ENCODE data around the gene SEMA7A.

SEMA7A gene

DNA sequence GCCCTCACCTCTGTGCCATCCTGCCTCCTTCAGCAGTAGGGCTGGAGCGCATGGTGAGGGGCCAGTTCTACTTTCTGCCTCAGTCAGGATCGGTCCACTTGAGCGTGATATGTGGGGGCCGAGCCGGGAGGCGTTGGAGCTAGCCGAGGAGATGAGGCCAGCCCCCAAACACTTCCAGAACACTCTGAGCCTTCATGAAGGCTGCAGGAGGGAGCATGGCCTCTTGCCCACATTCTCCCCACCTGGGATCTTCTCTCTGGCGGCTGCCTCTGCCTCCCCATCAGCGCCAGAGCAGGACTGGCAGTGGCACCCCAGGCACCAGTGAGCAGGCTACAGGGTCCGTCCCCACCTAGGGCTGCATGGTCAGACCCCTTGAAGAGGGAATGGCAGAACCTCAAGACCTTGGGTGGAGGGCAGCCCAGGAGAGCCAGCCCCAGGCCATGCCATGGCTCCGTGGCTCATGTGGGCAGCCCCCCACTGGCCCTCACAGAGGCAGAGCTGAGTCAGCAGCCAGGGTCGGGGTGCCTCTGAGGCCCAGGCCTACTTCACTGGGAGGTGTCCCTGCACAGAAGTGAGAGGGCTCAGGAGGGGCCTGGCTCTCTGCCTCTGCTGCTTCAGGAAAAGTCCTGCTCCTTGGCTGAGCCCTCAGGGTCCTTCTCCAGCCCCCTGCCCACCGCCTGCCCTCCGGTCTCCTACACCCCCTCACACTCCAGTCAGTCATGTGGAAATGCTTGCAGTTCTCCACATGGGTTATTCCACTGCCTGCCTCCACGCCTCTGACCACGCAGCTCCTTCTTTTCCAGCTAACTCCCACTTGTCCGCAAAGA lies 38.2 kb downstream of the SEMA7A start:
- Histone ChIP-seq H4K91ac (ENCODE audit: low read length) (no peak overlapping the region), H3K36me3 (ENCODE audit: control insufficient read depth in 1 of 2, insufficient read depth in 2 of 2, low read depth in 1 of 2, low read length in 2 of 2) (no peaks in the 10 kb centered on the region), H3K4me1 (ENCODE audit: control insufficient read depth, insufficient read depth, low read depth, low read length) (peaks cover 46% of the 10 kb centered on the region), H3K27ac (ENCODE audit: low read length, poor library complexity, severe bottlenecking) (no peak overlapping the region), H3K9me3 (ENCODE audit: control insufficient read depth, low read length) (no peaks in the 10 kb centered on the region), H3K4me2 (ENCODE audit: low read length, poor library complexity, severe bottlenecking) (no peak overlapping the region), H2BK12ac (ENCODE audit: low read length in 2 of 2) (no peak overlapping the region), H3K14ac (ENCODE audit: low read length in 2 of 2) (no peak overlapping the region), H2AFZ (ENCODE audit: low read depth, low read length) (no peak overlapping the region), H3K23ac (ENCODE audit: low read length in 2 of 2) (no peak overlapping the region), H2BK120ac (ENCODE audit: low read depth, low read length) (no peak overlapping the region), H3K79me1 (replicated peaks; ENCODE audit: low read length, poor library complexity, severe bottlenecking) (peaks cover 8% of the 10 kb centered on the region), H2BK15ac (ENCODE audit: low read depth, poor library complexity, severe bottlenecking) (peak overlapping the region; percentile 3), H3K9ac (ENCODE audit: low read length) (no peak overlapping the region), H3K18ac (ENCODE audit: low read depth in 1 of 2, low read length in 2 of 2) (no peak overlapping the region), H3K4ac (ENCODE audit: low read depth in 1 of 2, low read length in 2 of 2) (no peak overlapping the region), H3K4me3 (ENCODE audit: insufficient read depth in 1 of 2, low read depth in 1 of 2, low read length in 2 of 2) (no peak overlapping the region), H2BK5ac (ENCODE audit: low read depth, low read length, poor library complexity, severe bottlenecking) (no peak overlapping the region), H3K27me3 (ENCODE audit: control insufficient read depth in 1 of 2, insufficient read depth in 1 of 2, low read length in 2 of 2) (no peaks in the 10 kb centered on the region), H2AK5ac (ENCODE audit: low read length, severe bottlenecking) (peak overlapping the region; percentile 50), H4K8ac (ENCODE audit: low read length) (no peak overlapping the region)
- DNase-seq, result no peak
- 92% methylated on average over 17 of the region's 17 CpGs for WGBS

GRCh38 chr15:74394090-74394846 lies 39.5 kb downstream of the SEMA7A start:
- Histone ChIP-seq H3K4me1 (ENCODE audit: control insufficient read depth, insufficient read depth, low read depth, low read length) (peaks cover 41% of the 10 kb centered on the region), H3K27me3 (ENCODE audit: control insufficient read depth in 1 of 2, insufficient read depth in 1 of 2, low read length in 2 of 2) (no peaks in the 10 kb centered on the region), H2AK5ac (ENCODE audit: low read length, severe bottlenecking) (peak overlapping the region; percentile 29), H3K18ac (ENCODE audit: low read depth in 1 of 2, low read length in 2 of 2) (no peak overlapping the region), H2BK15ac (ENCODE audit: low read depth, poor library complexity, severe bottlenecking) (no peak overlapping the region), H3K36me3 (ENCODE audit: control insufficient read depth in 1 of 2, insufficient read depth in 2 of 2, low read depth in 1 of 2, low read length in 2 of 2) (no peaks in the 10 kb centered on the region), H2BK12ac (ENCODE audit: low read length in 2 of 2) (no peak overlapping the region), H3K9ac (ENCODE audit: low read length) (no peak overlapping the region), H3K27ac (ENCODE audit: low read length, poor library complexity, severe bottlenecking) (no peak overlapping the region), H3K4me3 (ENCODE audit: insufficient read depth in 1 of 2, low read depth in 1 of 2, low read length in 2 of 2) (no peak overlapping the region), H4K8ac (ENCODE audit: low read length) (no peak overlapping the region), H4K91ac (ENCODE audit: low read length) (no peak overlapping the region), H3K79me1 (replicated peaks; ENCODE audit: low read length, poor library complexity, severe bottlenecking) (peaks cover 2% of the 10 kb centered on the region), H2BK5ac (ENCODE audit: low read depth, low read length, poor library complexity, severe bottlenecking) (no peak overlapping the region), H2AFZ (ENCODE audit: low read depth, low read length) (no peak overlapping the region), H3K23ac (ENCODE audit: low read length in 2 of 2) (no peak overlapping the region), H3K4ac (ENCODE audit: low read depth in 1 of 2, low read length in 2 of 2) (no peak overlapping the region), H3K9me3 (ENCODE audit: control insufficient read depth, low read length) (no peaks in the 10 kb centered on the region), H3K14ac (ENCODE audit: low read length in 2 of 2) (no peak overlapping the region), H2BK120ac (ENCODE audit: low read depth, low read length) (no peak overlapping the region), H3K4me2 (ENCODE audit: low read length, poor library complexity, severe bottlenecking) (no peak overlapping the region)
- 83% methylated on average over 11 of the region's 11 CpGs for WGBS
- DNase-seq, result no peak

GRCh38 chr15:74393423-74393822 lies 40.3 kb downstream of the SEMA7A start:
- Histone ChIP-seq H3K36me3 (ENCODE audit: control insufficient read depth in 1 of 2, insufficient read depth in 2 of 2, low read depth in 1 of 2, low read length in 2 of 2) (no peaks in the 10 kb centered on the region), H2BK15ac (ENCODE audit: low read depth, poor library complexity, severe bottlenecking) (no peak overlapping the region), H2BK12ac (ENCODE audit: low read length in 2 of 2) (no peak overlapping the region), H3K14ac (ENCODE audit: low read length in 2 of 2) (no peak overlapping the region), H4K91ac (ENCODE audit: low read length) (no peak overlapping the region), H2AK5ac (ENCODE audit: low read length, severe bottlenecking) (no peak overlapping the region), H3K23ac (ENCODE audit: low read length in 2 of 2) (no peak overlapping the region), H3K79me1 (replicated peaks; ENCODE audit: low read length, poor library complexity, severe bottlenecking) (peaks cover 2% of the 10 kb centered on the region), H4K8ac (ENCODE audit: low read length) (no peak overlapping the region), H3K4me1 (ENCODE audit: control insufficient read depth, insufficient read depth, low read depth, low read length) (peaks cover 48% of the 10 kb centered on the region), H2BK120ac (ENCODE audit: low read depth, low read length) (no peak overlapping the region), H3K4me3 (ENCODE audit: insufficient read depth in 1 of 2, low read depth in 1 of 2, low read length in 2 of 2) (no peak overlapping the region), H3K9me3 (ENCODE audit: control insufficient read depth, low read length) (no peaks in the 10 kb centered on the region), H3K27me3 (ENCODE audit: control insufficient read depth in 1 of 2, insufficient read depth in 1 of 2, low read length in 2 of 2) (no peaks in the 10 kb centered on the region), H3K9ac (ENCODE audit: low read length) (no peak overlapping the region), H3K18ac (ENCODE audit: low read depth in 1 of 2, low read length in 2 of 2) (no peak overlapping the region), H3K4ac (ENCODE audit: low read depth in 1 of 2, low read length in 2 of 2) (no peak overlapping the region), H2AFZ (ENCODE audit: low read depth, low read length) (no peak overlapping the region), H3K27ac (ENCODE audit: low read length, poor library complexity, severe bottlenecking) (no peak overlapping the region), H3K4me2 (ENCODE audit: low read length, poor library complexity, severe bottlenecking) (no peak overlapping the region), H2BK5ac (ENCODE audit: low read depth, low read length, poor library complexity, severe bottlenecking) (no peak overlapping the region)
- 95% methylated on average over 13 of the region's 13 CpGs for WGBS
- DNase-seq, result no peak

DNA sequence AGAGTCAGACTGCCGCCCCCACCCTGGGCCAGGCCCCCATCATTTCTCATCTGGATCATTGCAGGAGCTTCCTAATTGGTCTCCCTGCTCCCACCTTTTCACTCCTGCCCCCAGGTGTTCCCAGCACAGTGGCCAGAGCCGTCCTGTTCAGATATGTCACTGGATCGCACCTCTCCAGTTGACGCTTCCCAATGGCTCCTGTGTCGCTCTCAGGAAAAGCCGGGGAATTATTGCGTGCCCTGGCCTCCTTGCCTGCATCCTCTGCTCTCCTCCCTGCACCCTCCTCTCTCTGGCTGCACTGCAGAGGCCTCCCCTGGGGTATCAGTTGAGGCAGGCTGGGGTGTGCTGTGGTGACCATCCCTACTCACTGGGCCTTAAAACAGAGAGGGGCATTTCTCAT lies 40.9 kb downstream of the SEMA7A start:
- Histone ChIP-seq H3K14ac (ENCODE audit: low read length in 2 of 2) (no peak overlapping the region), H4K8ac (ENCODE audit: low read length) (no peak overlapping the region), H2BK12ac (ENCODE audit: low read length in 2 of 2) (no peak overlapping the region), H4K91ac (ENCODE audit: low read length) (no peak overlapping the region), H2BK120ac (ENCODE audit: low read depth, low read length) (no peak overlapping the region), H2AFZ (ENCODE audit: low read depth, low read length) (no peak overlapping the region), H3K27ac (ENCODE audit: low read length, poor library complexity, severe bottlenecking) (no peak overlapping the region), H3K9ac (ENCODE audit: low read length) (peak overlapping the region; percentile 32), H3K27me3 (ENCODE audit: control insufficient read depth in 1 of 2, insufficient read depth in 1 of 2, low read length in 2 of 2) (no peaks in the 10 kb centered on the region), H2BK5ac (ENCODE audit: low read depth, low read length, poor library complexity, severe bottlenecking) (no peak overlapping the region), H3K4me2 (ENCODE audit: low read length, poor library complexity, severe bottlenecking) (no peak overlapping the region), H3K4ac (ENCODE audit: low read depth in 1 of 2, low read length in 2 of 2) (no peak overlapping the region), H3K23ac (ENCODE audit: low read length in 2 of 2) (no peak overlapping the region), H3K4me3 (ENCODE audit: insufficient read depth in 1 of 2, low read depth in 1 of 2, low read length in 2 of 2) (no peak overlapping the region), H3K4me1 (ENCODE audit: control insufficient read depth, insufficient read depth, low read depth, low read length) (peaks cover 51% of the 10 kb centered on the region), H3K9me3 (ENCODE audit: control insufficient read depth, low read length) (no peaks in the 10 kb centered on the region), H3K79me1 (replicated peaks; ENCODE audit: low read length, poor library complexity, severe bottlenecking) (peaks cover 2% of the 10 kb centered on the region), H3K18ac (ENCODE audit: low read depth in 1 of 2, low read length in 2 of 2) (no peak overlapping the region), H2AK5ac (ENCODE audit: low read length, severe bottlenecking) (no peak overlapping the region), H3K36me3 (ENCODE audit: control insufficient read depth in 1 of 2, insufficient read depth in 2 of 2, low read depth in 1 of 2, low read length in 2 of 2) (no peaks in the 10 kb centered on the region), H2BK15ac (ENCODE audit: low read depth, poor library complexity, severe bottlenecking) (no peak overlapping the region)
- DNase-seq, result no peak
- WGBS, result 87% methylated on average over 7 of the region's 7 CpGs
